IMR-90 (cell line): ENCODE results near the gene MICAL3. TPM values are rescaled to one million over a fixed set of nuclear protein-coding genes. Genes with fewer than 3 reads are reported as not detected.

Experiments used
- ATAC-seq: fragments of 200-7000 bp; cut with Tn5 transposase; 2 replicates; pipeline ENCODE4 v1.9.1; 2020; ENCODE audit warnings: low read depth, mild to moderate bottlenecking, moderate library complexity
- BruUV-seq: library from RNA; stranded (reverse); fragments of 400-500 nt; replicated peaks from 2 replicates; lab custom pipeline; 2021; lab: Mats Ljungman, UMichigan
- CTCF ChIA-PET: fragments of 300-600 bp; formaldehyde crosslinking; extraction: SDS; loops from one replicate; lab custom pipeline; 2021; ENCODE audit warnings: antibody characterized with exemption; lab: Yijun Ruan, JAX
- POLR2A ChIA-PET: fragments of 300-600 bp; sonication (Branson Sonifier 250); formaldehyde crosslinking; loops from one replicate; lab custom pipeline; 2022; ENCODE audit warnings: antibody characterized with exemption; ENCODE audit not compliant: unreplicated experiment; lab: Charles Lee
- DNase-seq: peaks from one replicate; pipeline ENCODE4 v3.0.0; 2013
- H2AFZ ChIP-seq: replicated peaks from 2 replicates; pipeline ENCODE3; 2013; ENCODE audit warnings: low read length, mild to moderate bottlenecking; ENCODE audit not compliant: poor library complexity
- H2AK5ac ChIP-seq: 2 replicates; pipeline ENCODE4 v1.6.1; 2013; ENCODE audit warnings: low read depth, low read length, inconsistent platforms
- H2AK9ac ChIP-seq: replicated peaks from 2 replicates; pipeline ENCODE3; 2013; ENCODE audit warnings: mild to moderate bottlenecking, low read depth, low read length, moderate library complexity; ENCODE audit not compliant: poor library complexity
- H2BK120ac ChIP-seq: 2 replicates; pipeline ENCODE4 v1.6.1; 2013; ENCODE audit warnings: low read depth, low read length, inconsistent platforms
- H2BK15ac ChIP-seq: 3 replicates; pipeline ENCODE4 v1.6.1; 2013; ENCODE audit warnings: low read depth, low read length, inconsistent platforms
- H2BK20ac ChIP-seq: 2 replicates; pipeline ENCODE4 v1.6.1; 2013; ENCODE audit warnings: low read depth, mild to moderate bottlenecking, inconsistent platforms, low read length, moderate library complexity
- H2BK5ac ChIP-seq: 2 replicates; pipeline ENCODE4 v1.6.1; 2013; ENCODE audit warnings: mild to moderate bottlenecking, low read depth, low read length, inconsistent platforms; ENCODE audit not compliant: poor library complexity, severe bottlenecking
- H3K14ac ChIP-seq: replicated peaks from 2 replicates; pipeline ENCODE4 v1.6.1; 2013; ENCODE audit warnings: low read depth, low read length, inconsistent platforms
- H3K18ac ChIP-seq: 2 replicates; pipeline ENCODE4 v1.6.1; 2013; ENCODE audit warnings: low read depth, low read length, control low read depth
- H3K23ac ChIP-seq: 2 replicates; pipeline ENCODE4 v1.6.1; 2013; ENCODE audit warnings: low read depth, low read length, inconsistent platforms
- H3K27ac ChIP-seq: 2 replicates; pipeline ENCODE4 v1.5.1; 2013; ENCODE audit warnings: mild to moderate bottlenecking, control low read depth, low read length; ENCODE audit not compliant: insufficient read depth
- H3K27me3 ChIP-seq: 2 replicates; pipeline ENCODE4 v1.6.1; 2013; ENCODE audit warnings: low read length; ENCODE audit not compliant: control insufficient read depth, insufficient read depth
- H3K36me3 ChIP-seq: 2 replicates; pipeline ENCODE4 v1.6.1; 2013; ENCODE audit warnings: low read length, mixed read lengths; ENCODE audit not compliant: control insufficient read depth, insufficient read depth
- H3K4ac ChIP-seq: 2 replicates; pipeline ENCODE4 v1.6.1; 2013; ENCODE audit warnings: low read depth, low read length, inconsistent platforms
- H3K4me1 ChIP-seq: 2 replicates; pipeline ENCODE4 v1.6.1; 2013; ENCODE audit warnings: low read length, mixed read lengths; ENCODE audit not compliant: control insufficient read depth, insufficient read depth
- H3K4me2 ChIP-seq: 2 replicates; pipeline ENCODE4 v1.6.1; 2013; ENCODE audit warnings: low read depth, mild to moderate bottlenecking, control low read depth, low read length, moderate library complexity
- H3K4me3 ChIP-seq: 2 replicates; pipeline ENCODE4 v1.5.1; 2013; ENCODE audit warnings: low read depth, mild to moderate bottlenecking, control low read depth, low read length, moderate library complexity; ENCODE audit not compliant: insufficient read depth
- H3K56ac ChIP-seq: 2 replicates; pipeline ENCODE4 v1.6.1; 2013; ENCODE audit warnings: low read length, inconsistent platforms; ENCODE audit not compliant: insufficient read depth; ENCODE audit errors: extremely low read depth
- H3K79me1 ChIP-seq, 2 experiments: 2 replicates each; pipeline ENCODE4 v1.6.1; 2013; ENCODE audit warnings: low read length in 2 of 2, inconsistent platforms in 1 of 2, low read depth in 1 of 2
- H3K9ac ChIP-seq: 2 replicates; pipeline ENCODE4 v1.6.1; 2013; ENCODE audit warnings: low read depth, low read length, control low read depth
- H3K9me1 ChIP-seq: 2 replicates; pipeline ENCODE4 v1.6.1; 2013; ENCODE audit warnings: low read length, inconsistent platforms; ENCODE audit not compliant: insufficient read depth
- H3K9me3 ChIP-seq: 2 replicates; pipeline ENCODE4 v1.6.1; 2013; ENCODE audit warnings: low read length; ENCODE audit not compliant: control insufficient read depth, insufficient read depth
- H4K20me1 ChIP-seq: 2 replicates; pipeline ENCODE4 v1.6.1; 2013; ENCODE audit warnings: low read length, inconsistent platforms; ENCODE audit not compliant: insufficient read depth
- H4K5ac ChIP-seq: 2 replicates; pipeline ENCODE4 v1.6.1; 2013; ENCODE audit warnings: mild to moderate bottlenecking, low read depth, low read length, control low read depth
- H4K8ac ChIP-seq, 2 experiments: 2 replicates each; pipeline ENCODE4 v1.6.1; 2013; ENCODE audit warnings: low read depth in 2 of 2, low read length in 2 of 2, control low read depth in 1 of 2, inconsistent platforms in 1 of 2
- H4K91ac ChIP-seq: 2 replicates; pipeline ENCODE4 v1.6.1; 2013; ENCODE audit warnings: low read depth, low read length, inconsistent platforms; ENCODE audit not compliant: insufficient read depth
- CEBPB ChIP-seq: IDR thresholded peaks from 2 replicates; pipeline ENCODE4 v1.6.1; 2012; ENCODE audit warnings: low read depth, low read length, improper control_type of control experiment
- CHD1 ChIP-seq: IDR thresholded peaks from 2 replicates; pipeline ENCODE4 v1.6.1; 2012; ENCODE audit warnings: low read depth, low read length, improper control_type of control experiment
- MAFK ChIP-seq: IDR thresholded peaks from 2 replicates; pipeline ENCODE4 v1.6.1; 2012; ENCODE audit warnings: low read depth, low read length, improper control_type of control experiment
- MAZ ChIP-seq: IDR thresholded peaks from 2 replicates; pipeline ENCODE4 v1.6.1; 2012; ENCODE audit warnings: low read depth, mild to moderate bottlenecking, low read length, improper control_type of control experiment, moderate library complexity, borderline replicate concordance
- MXI1 ChIP-seq: IDR thresholded peaks from 2 replicates; pipeline ENCODE4 v1.6.1; 2012; ENCODE audit warnings: low read depth, mild to moderate bottlenecking, low read length, moderate library complexity, borderline replicate concordance
- NFE2L2 ChIP-seq: fragments of 150-350 bp; IDR thresholded peaks from 2 replicates; pipeline ENCODE4 v1.6.1; 2016; ENCODE audit warnings: low read depth, mild to moderate bottlenecking, low read length
- RAD21 ChIP-seq: IDR thresholded peaks from 2 replicates; pipeline ENCODE4 v1.6.1; 2012; ENCODE audit warnings: low read length, improper control_type of control experiment
- WGBS, 2 experiments: methylation state at CpG; one replicate each; pipeline versions ENCODE4 v1.1.5 to v1.1.7; 2013; ENCODE audit warnings: missing lambda C conversion rate in 2 of 2; ENCODE audit not compliant: insufficient read length in 1 of 2; ENCODE audit errors: extremely low coverage in 2 of 2; 5-methylcytosine and 5-hydroxymethylcytosine counted together
- dilution Hi-C: fragments of 300-500 bp; cut with HindIII; formaldehyde crosslinking; loops from one replicate; pipeline ENCODE4 v1.14.3; 2018; ENCODE audit warnings: low sequenced_read_pairs; ENCODE audit not compliant: unreplicated experiment
- in situ Hi-C: fragments of 300-500 bp; cut with MboI; formaldehyde crosslinking; loops from 3 replicates; pipeline ENCODE4 v1.14.3; 2019; ENCODE audit warnings: low sequenced_read_pairs, inconsistent platforms, mixed read lengths
- intact Hi-C: fragments of 100-400 bp; cut with micrococcal nuclease; formaldehyde crosslinking; loops from 2 replicates; pipeline ENCODE4 v1.10.0; 2022
- polyA plus RNA-seq, 3 experiments: library from polyadenylated mRNA; depleted of rRNA; stranded (reverse); fragments of >200 nt; gene quantifications; 2 replicates each; pipeline ENCODE4 v1.2.3, GENCODE V29; 2012; ENCODE audit warnings: low replicate concordance in 1 of 3
- total RNA-seq: library from RNA; depleted of rRNA; stranded (reverse); fragments of >200 nt; gene quantifications from 2 replicates; pipeline ENCODE4 v1.2.3, GENCODE V29; 2012
- TF ChIP-seq, protein P1 (sequence below): fragments of 150-350 bp; IDR thresholded peaks from 2 replicates; pipeline ENCODE4 v1.6.1; 2016; ENCODE audit warnings: low read depth, mild to moderate bottlenecking, low read length, moderate library complexity, borderline replicate concordance
- TF ChIP-seq, protein P2 (sequence below): fragments of 150-350 bp; IDR thresholded peaks from 2 replicates; pipeline ENCODE4 v1.6.1; 2017; ENCODE audit warnings: mild to moderate bottlenecking, antibody characterized with exemption, low read length, low read depth

The MICAL3 gene
- total and polyA plus RNA-seq, 2 of the 4 experiments (the other 2 are of a cell fraction): 17.6 to 26.8 TPM

DNA sequence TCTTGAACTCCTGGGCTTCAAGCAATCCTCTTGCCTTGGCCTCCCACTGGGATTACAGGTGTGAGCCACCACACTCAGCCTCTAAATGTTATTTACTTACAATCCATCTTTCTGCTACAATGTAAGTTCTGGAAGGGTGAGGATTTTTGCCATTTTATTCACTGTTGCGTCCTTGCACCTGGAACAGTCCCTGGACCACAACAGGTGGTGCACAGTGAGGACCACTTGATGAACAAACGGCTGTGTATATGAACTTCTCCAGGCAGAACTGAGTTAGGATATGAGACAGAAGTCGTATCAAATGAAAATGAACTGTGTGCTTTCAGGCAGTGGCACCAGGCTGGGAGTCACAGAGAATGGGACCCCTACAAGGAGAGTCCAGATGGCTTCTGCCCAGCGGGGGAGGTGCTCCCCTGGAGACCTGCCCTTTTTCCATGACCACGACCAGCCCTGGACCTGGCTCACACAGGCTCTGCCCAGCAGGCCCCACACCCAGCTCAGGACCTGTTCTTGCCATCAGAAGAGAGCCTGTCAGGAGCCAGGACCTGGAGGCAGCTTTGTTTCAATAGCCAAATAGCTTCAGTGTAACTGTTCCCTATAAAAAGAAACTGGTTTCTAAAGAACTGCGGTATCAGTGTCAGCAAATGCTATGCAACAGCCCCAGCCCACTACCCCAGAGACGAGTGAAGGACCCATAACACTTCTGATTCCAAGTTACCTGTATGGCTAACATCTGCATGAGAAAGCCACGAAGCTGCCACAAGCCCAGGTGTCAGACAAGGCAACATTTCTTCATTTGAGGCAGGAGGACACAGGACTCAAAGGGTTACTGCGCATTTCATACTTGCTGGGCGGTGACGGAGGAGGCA lies 104.9 kb downstream of the MICAL3 start (continued):
- TF ChIP-seq MXI1 (no peak), CEBPB (no peak), MAFK (no peak)

DNA sequence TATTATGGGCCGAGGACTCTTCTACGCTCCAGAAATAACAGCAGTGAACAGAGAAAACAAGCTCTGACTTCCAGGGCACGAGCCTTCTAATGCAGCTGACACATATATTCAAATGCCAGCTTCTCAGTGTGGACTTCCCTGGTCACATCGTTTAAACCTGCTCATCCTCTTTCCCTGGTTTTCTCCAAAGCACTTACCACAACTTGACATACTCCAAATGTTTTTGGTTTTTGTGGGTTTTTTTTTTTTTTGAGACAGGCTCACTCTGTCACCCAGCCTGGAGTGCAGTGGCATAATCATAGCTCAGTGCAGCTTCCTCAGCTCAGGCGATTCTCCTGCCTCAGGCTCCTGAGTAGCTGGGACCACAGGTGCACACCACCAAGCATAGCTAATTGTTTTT lies 105.5 kb downstream of the MICAL3 start:
- H4K20me1 ChIP-seq: peaks cover 86% of the 10 kb centered on the region
- H2BK120ac ChIP-seq: no peak overlapping the region
- ChIA-PET CTCF (interaction anchor here (0.6 to 0.9 kb wide), 2 partner anchors 158 to 230 kb away, joined by 3 to 4 read pairs; no protein-coding TSS in a partner anchor), POLR2A (interaction anchor here (0.6 kb wide), 1 partner anchor 12 kb away, joined by 4 read pairs; no protein-coding TSS in a partner anchor)
- H2BK15ac ChIP-seq: no peak overlapping the region; the same call in 2 of the 3 replicates
- no peak overlapping the region for H3K4me2 ChIP-seq
- no peak overlapping the region for H3K23ac ChIP-seq
- no peak overlapping the region for H2BK5ac ChIP-seq
- no peak overlapping the region for H2AK9ac ChIP-seq
- H3K9me3 ChIP-seq: no peaks in the 10 kb centered on the region
- in situ Hi-C loops (no loop called here), intact Hi-C loops (no loop called here), dilution Hi-C loops (no loop called here)
- no peak for ATAC-seq
- no peak overlapping the region for H3K4ac ChIP-seq
- no peaks in the 10 kb centered on the region for H3K36me3 ChIP-seq
- no peak overlapping the region for H3K18ac ChIP-seq
- H3K27ac ChIP-seq: no peak overlapping the region
- peak; percentile 64 for DNase-seq
- peaks cover 26% of the 10 kb centered on the region for H3K4me1 ChIP-seq
- no peaks in the 10 kb centered on the region for H3K27me3 ChIP-seq
- 70% methylated on average over 2 of the region's 5 CpGs; no CpG with 5 or more reads in 1 of the 2 experiments for WGBS, 2 experiments
- no peak overlapping the region for H4K8ac ChIP-seq
- no peak overlapping the region for H4K5ac ChIP-seq
- no TSS peak for BruUV-seq
- no peak overlapping the region for H3K9ac ChIP-seq
- no peak for TF ChIP-seq NFE2L2
- TF ChIP-seq RAD21: no peak
- no peak for TF ChIP-seq CHD1
- TF ChIP-seq MXI1: no peak
- TF ChIP-seq, protein P1, sequence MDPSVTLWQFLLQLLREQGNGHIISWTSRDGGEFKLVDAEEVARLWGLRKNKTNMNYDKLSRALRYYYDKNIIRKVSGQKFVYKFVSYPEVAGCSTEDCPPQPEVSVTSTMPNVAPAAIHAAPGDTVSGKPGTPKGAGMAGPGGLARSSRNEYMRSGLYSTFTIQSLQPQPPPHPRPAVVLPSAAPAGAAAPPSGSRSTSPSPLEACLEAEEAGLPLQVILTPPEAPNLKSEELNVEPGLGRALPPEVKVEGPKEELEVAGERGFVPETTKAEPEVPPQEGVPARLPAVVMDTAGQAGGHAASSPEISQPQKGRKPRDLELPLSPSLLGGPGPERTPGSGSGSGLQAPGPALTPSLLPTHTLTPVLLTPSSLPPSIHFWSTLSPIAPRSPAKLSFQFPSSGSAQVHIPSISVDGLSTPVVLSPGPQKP: no peak
- TF ChIP-seq CEBPB: no peak
- TF ChIP-seq MAFK: no peak
- no peak for TF ChIP-seq MAZ
- TF ChIP-seq, protein P2, sequence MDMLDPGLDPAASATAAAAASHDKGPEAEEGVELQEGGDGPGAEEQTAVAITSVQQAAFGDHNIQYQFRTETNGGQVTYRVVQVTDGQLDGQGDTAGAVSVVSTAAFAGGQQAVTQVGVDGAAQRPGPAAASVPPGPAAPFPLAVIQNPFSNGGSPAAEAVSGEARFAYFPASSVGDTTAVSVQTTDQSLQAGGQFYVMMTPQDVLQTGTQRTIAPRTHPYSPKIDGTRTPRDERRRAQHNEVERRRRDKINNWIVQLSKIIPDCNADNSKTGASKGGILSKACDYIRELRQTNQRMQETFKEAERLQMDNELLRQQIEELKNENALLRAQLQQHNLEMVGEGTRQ: no peak
- peaks cover 64 to 97% of the 10 kb centered on the region in 2 experiments for H3K79me1 ChIP-seq
- no peak overlapping the region for H3K4me3 ChIP-seq
- H2AK5ac ChIP-seq: no peak overlapping the region
- H2AFZ ChIP-seq: no peak overlapping the region
- no peak overlapping the region for H2BK20ac ChIP-seq
- no peak overlapping the region for H4K91ac ChIP-seq
- no peak overlapping the region for H3K56ac ChIP-seq
- peaks cover 41% of the 10 kb centered on the region for H3K9me1 ChIP-seq
- H3K14ac ChIP-seq: no peak overlapping the region
